CD4-positive, alpha-beta memory T cell (primary cell): Measurements from ENCODE around the gene PDE6B. TPM values are rescaled to one million over a fixed set of nuclear protein-coding genes. Genes with fewer than 3 reads are reported as not detected.

Experiments used
- CTCF ChIA-PET: fragments of 350-600 bp; sonication (Branson Sonifier 250); formaldehyde crosslinking; loops from one replicate; lab custom pipeline; 2021; ENCODE audit warnings: inconsistent platforms; ENCODE audit not compliant: partially characterized antibody; lab: Charles Lee
- POLR2A ChIA-PET: fragments of 350-600 bp; sonication (Branson Sonifier 250); formaldehyde crosslinking; loops from one replicate; lab custom pipeline; 2021; ENCODE audit not compliant: partially characterized antibody; lab: Charles Lee
- DNase-seq, 5 donors: peaks; one replicate each; pipeline versions ENCODE4 v3.0.0 to v3.0.0-alpha.2; 2020 to 2022; ENCODE audit warnings: mixed read lengths in 1 of 5
- H3K27ac ChIP-seq: one replicate; pipeline ENCODE4 v1.7.0; 2013; ENCODE audit warnings: low read depth, low read length
- H3K27me3 ChIP-seq: 2 replicates; pipeline ENCODE4 v1.7.0; 2013; ENCODE audit warnings: mild to moderate bottlenecking, low read length, moderate library complexity; ENCODE audit not compliant: insufficient read depth
- H3K36me3 ChIP-seq: 2 replicates; pipeline ENCODE4 v1.7.0; 2013; ENCODE audit warnings: mild to moderate bottlenecking, low read length, moderate library complexity; ENCODE audit not compliant: insufficient read depth
- H3K4me1 ChIP-seq: 2 replicates; pipeline ENCODE4 v1.7.0; 2013; ENCODE audit warnings: mild to moderate bottlenecking, low read length, moderate library complexity; ENCODE audit not compliant: insufficient read depth
- H3K4me3 ChIP-seq, 2 donors: one replicate each; pipeline ENCODE4 v1.7.0; 2013; ENCODE audit warnings: low read length in 2 of 2, mild to moderate bottlenecking in 1 of 2
- H3K9me3 ChIP-seq, 2 donors: one replicate each; pipeline ENCODE4 v1.7.0; 2013; ENCODE audit warnings: low read length in 2 of 2, control low read depth in 1 of 2; ENCODE audit not compliant: control insufficient read depth in 1 of 2
- H3K27ac Mint-ChIP-seq, 7 donors: one replicate each; pipeline ENCODE4 v1.8.0; 2020 to 2021; ENCODE audit warnings: mixed read lengths in 7 of 7, mild to moderate bottlenecking in 6 of 7, inconsistent platforms in 3 of 7, moderate library complexity in 3 of 7
- H3K27me3 Mint-ChIP-seq, 2 donors: one replicate each; pipeline ENCODE4 v1.8.0; 2020 to 2021; ENCODE audit warnings: mixed read lengths in 2 of 2
- H3K36me3 Mint-ChIP-seq, 2 donors: one replicate each; pipeline ENCODE4 v1.8.0; 2020 to 2021; ENCODE audit warnings: mixed read lengths in 2 of 2, inconsistent platforms in 1 of 2, mild to moderate bottlenecking in 1 of 2
- H3K4me1 Mint-ChIP-seq, 4 donors: one replicate each; pipeline ENCODE4 v1.8.0; 2020 to 2021; ENCODE audit warnings: mixed read lengths in 4 of 4, mild to moderate bottlenecking in 1 of 4
- H3K4me3 Mint-ChIP-seq, 8 donors: one replicate each; pipeline ENCODE4 v1.8.0; 2020 to 2021; ENCODE audit warnings: mixed read lengths in 8 of 8, mild to moderate bottlenecking in 7 of 8, moderate library complexity in 6 of 8, inconsistent platforms in 3 of 8
- H3K9me3 Mint-ChIP-seq, 8 donors: one replicate each; pipeline ENCODE4 v1.8.0; 2020 to 2021; ENCODE audit warnings: mixed read lengths in 8 of 8, mild to moderate bottlenecking in 5 of 8, inconsistent platforms in 3 of 8, moderate library complexity in 1 of 8
- intact Hi-C: fragments of 100-400 bp; cut with micrococcal nuclease; formaldehyde crosslinking; loops from one replicate; pipeline ENCODE4 v1.15.1; 2023
- polyA plus RNA-seq, 2 donors: library from polyadenylated mRNA; unstranded; fragments of 300-500 nt; fragmentation: Illumina TruSeq; gene quantifications; one replicate each; pipeline ENCODE4 v1.2.3, GENCODE V29; 2021
- total RNA-seq, 2 experiments: library from RNA; stranded (reverse); gene quantifications; one replicate each; pipeline ENCODE4 v1.2.3, GENCODE V29; 2021

PDE6B gene
- total and polyA plus RNA-seq, 4 experiments from 2014 or later: 15.3 to 17.6 (median 15.7) TPM

GRCh38 chr4:676871-677235, 51.5 kb downstream of the PDE6B start:
- H3K4me3 Mint-ChIP-seq: peak overlapping the region in 2 of 8 donors; percentile 35 to 44
- H3K27me3 Mint-ChIP-seq: no peaks in the 10 kb centered on the region
- Histone ChIP-seq H3K36me3 (peaks cover 7% of the 10 kb centered on the region), H3K27ac (no peak overlapping the region), H3K4me3 (no peak overlapping the region), H3K9me3 (no peaks in the 10 kb centered on the region), H3K4me1 (peaks cover 28% of the 10 kb centered on the region), H3K27me3 (no peaks in the 10 kb centered on the region)
- intact Hi-C loops: no loop called here
- peaks cover 5 to 13% of the 10 kb centered on the region in 2 donors for H3K36me3 Mint-ChIP-seq
- ChIA-PET POLR2A (no interaction called here), CTCF (no interaction called here)
- H3K27ac Mint-ChIP-seq: peak overlapping the region in 2 of 7 donors; percentile 32 to 33
- peak in 1 of 5 donors; percentile 16 for DNase-seq
- no peaks in the 10 kb centered on the region for H3K9me3 Mint-ChIP-seq
- peaks cover 2 to 27% (median 16%) of the 10 kb centered on the region in 4 donors for H3K4me1 Mint-ChIP-seq

- Mint-ChIP-seq H3K36me3 (peaks cover 5 to 9% of the 10 kb centered on the region in 2 donors), H3K27ac (peak overlapping the region in 5 of 7 donors; percentile 23 to 75 (median 33)), H3K4me3 (peak overlapping the region in 3 of 8 donors; percentile 36 to 39 (median 36)), H3K9me3 (no peaks in the 10 kb centered on the region), H3K4me1 (peaks cover 2 to 27% (median 17%) of the 10 kb centered on the region in 4 donors), H3K27me3 (no peaks in the 10 kb centered on the region)
- peaks cover 28% of the 10 kb centered on the region for H3K4me1 ChIP-seq
- peak in 2 of 5 donors; percentile 33 to 48 for DNase-seq
- no peaks in the 10 kb centered on the region for H3K9me3 ChIP-seq
- ChIA-PET CTCF (no interaction called here), POLR2A (no interaction called here)
- H3K36me3 ChIP-seq: no peaks in the 10 kb centered on the region
- no peaks in the 10 kb centered on the region for H3K27me3 ChIP-seq
- no peak overlapping the region for H3K4me3 ChIP-seq
- H3K27ac ChIP-seq: no peak overlapping the region
- intact Hi-C loops: no loop called here
Measured at GRCh38 chr4:677431-678293, 52.3 kb downstream of the PDE6B start.

- Histone ChIP-seq H3K27ac (no peak overlapping the region), H3K36me3 (no peaks in the 10 kb centered on the region), H3K27me3 (no peaks in the 10 kb centered on the region), H3K4me3 (no peak overlapping the region), H3K9me3 (no peaks in the 10 kb centered on the region), H3K4me1 (peaks cover 23% of the 10 kb centered on the region)
- POLR2A ChIA-PET: interaction anchor here (0.5 kb wide), 1 partner anchor 1351 kb away, joined by 3 read pairs; no protein-coding TSS in a partner anchor
- Mint-ChIP-seq H3K4me1 (peaks cover 2 to 25% (median 11%) of the 10 kb centered on the region in 4 donors), H3K9me3 (no peaks in the 10 kb centered on the region), H3K27me3 (no peaks in the 10 kb centered on the region), H3K4me3 (peak overlapping the region in 1 of 8 donors; percentile 39), H3K36me3 (peaks cover 0 to 3% of the 10 kb centered on the region in 2 donors), H3K27ac (peak overlapping the region in 1 of 7 donors; percentile 33)
- no peak for DNase-seq
- intact Hi-C loops: no loop called here
- CTCF ChIA-PET: no interaction called here
Measured at GRCh38 chr4:678331-679103, 53.1 kb downstream of the PDE6B start.

GRCh38 chr4:679104-679481, 53.7 kb downstream of the PDE6B start:
- Mint-ChIP-seq H3K27ac (peak overlapping the region in 1 of 7 donors; percentile 21), H3K27me3 (no peaks in the 10 kb centered on the region), H3K4me3 (no peak overlapping the region), H3K4me1 (peaks cover 2 to 25% (median 10%) of the 10 kb centered on the region in 4 donors), H3K36me3 (peaks cover 0 to 2% of the 10 kb centered on the region in 2 donors), H3K9me3 (no peaks in the 10 kb centered on the region)
- POLR2A ChIA-PET: interaction anchor here (0.5 kb wide), 1 partner anchor 1351 kb away, joined by 3 read pairs; no protein-coding TSS in a partner anchor
- intact Hi-C loops: no loop called here
- H3K27ac ChIP-seq: no peak overlapping the region
- no peaks in the 10 kb centered on the region for H3K36me3 ChIP-seq
- CTCF ChIA-PET: no interaction called here
- H3K27me3 ChIP-seq: no peaks in the 10 kb centered on the region
- no peak overlapping the region for H3K4me3 ChIP-seq
- H3K4me1 ChIP-seq: peaks cover 21% of the 10 kb centered on the region
- peak in 1 of 5 donors; percentile 20 for DNase-seq
- H3K9me3 ChIP-seq: no peaks in the 10 kb centered on the region

- intact Hi-C loops: no loop called here
- ChIA-PET POLR2A (interaction anchor here (0.8 to 1.6 kb wide), 3 partner anchors 13 to 1177 kb away, joined by 3 to 5 read pairs (median 3); partner anchors contain the start of genes GAK and TMEM175), CTCF (no interaction called here)
- Histone ChIP-seq H3K9me3 (no peaks in the 10 kb centered on the region), H3K4me1 (peaks cover 21% of the 10 kb centered on the region), H3K27me3 (no peaks in the 10 kb centered on the region), H3K4me3 (no peak overlapping the region), H3K36me3 (no peaks in the 10 kb centered on the region), H3K27ac (no peak overlapping the region)
- peak in 1 of 5 donors; percentile 35 for DNase-seq
- no peaks in the 10 kb centered on the region for H3K27me3 Mint-ChIP-seq
- no peaks in the 10 kb centered on the region for H3K9me3 Mint-ChIP-seq
- H3K4me1 Mint-ChIP-seq: peaks cover 2 to 25% (median 8%) of the 10 kb centered on the region in 4 donors
- H3K27ac Mint-ChIP-seq: peak overlapping the region in 1 of 7 donors; percentile 56
- H3K36me3 Mint-ChIP-seq: no peaks in the 10 kb centered on the region
- H3K4me3 Mint-ChIP-seq: peak overlapping the region in 2 of 8 donors; percentile 12 to 30
Measured at GRCh38 chr4:679629-680028, 54.3 kb downstream of the PDE6B start.

GRCh38 chr4:680091-680490, 54.7 kb downstream of the PDE6B start:
- no peaks in the 10 kb centered on the region for H3K36me3 Mint-ChIP-seq
- no peaks in the 10 kb centered on the region for H3K36me3 ChIP-seq
- H3K4me1 Mint-ChIP-seq: peaks cover 2 to 24% (median 9%) of the 10 kb centered on the region in 4 donors
- peaks cover 18% of the 10 kb centered on the region for H3K4me1 ChIP-seq
- ChIA-PET POLR2A (interaction anchor here (0.8 to 1.6 kb wide), 4 partner anchors 8 to 1177 kb away, joined by 3 to 5 read pairs (median 3); partner anchors contain the start of genes GAK and TMEM175), CTCF (no interaction called here)
- no peaks in the 10 kb centered on the region for H3K9me3 ChIP-seq
- H3K27ac Mint-ChIP-seq: peak overlapping the region in 3 of 7 donors; percentile 29 to 60 (median 56)
- peak overlapping the region in 4 of 8 donors; percentile 31 to 68 (median 46) for H3K4me3 Mint-ChIP-seq
- H3K9me3 Mint-ChIP-seq: peaks cover 0 to under 1% (median 0%) of the 10 kb centered on the region in 8 donors
- H3K4me3 ChIP-seq: no peak overlapping the region
- no peaks in the 10 kb centered on the region for H3K27me3 ChIP-seq
- peak in 1 of 5 donors; percentile 45 for DNase-seq
- peaks cover 0 to 2% of the 10 kb centered on the region in 2 donors for H3K27me3 Mint-ChIP-seq
- intact Hi-C loops: no loop called here
- no peak overlapping the region for H3K27ac ChIP-seq
